ENCODE data around the gene DYNC1H1.
A peak's percentile ranks its signal among the peaks of the same experiment; 100 is the strongest.
"Not testable (repeated sequence)": the region's sequence is repeated elsewhere in the genome, so short reads cannot be mapped to it uniquely, and the experiment has no call there.

Gene DYNC1H1

GRCh38 chr14:101961011-101961721 lies 3.2 kb upstream of the DYNC1H1 start:
- intact Hi-C loops (cut with DNase I) = loop anchor here (5.0 to 10.0 kb wide), 2 partner anchors 199 to 354 kb away; partner anchors contain the start of genes PPP2R5C and ZNF839
- peak; percentile 50 to 96 (median 76) for DNase-seq

- peak in 1 of 10 donors; percentile 69 for DNase-seq
- intact Hi-C loops (cut with DNase I) = loop anchor here (2.0 to 10.0 kb wide), 3 partner anchors 135 to 353 kb away; partner anchors contain the start of genes PPP2R5C and ZNF839
These were observed 2.4 kb upstream of the DYNC1H1 start for GRCh38 chr14:101961746-101962502.

- intact Hi-C loops (cut with DNase I) = loop anchor here (2.0 to 10.0 kb wide), 3 partner anchors 134 to 352 kb away; partner anchors contain the start of genes PPP2R5C and ZNF839
- peak; percentile 46 to 94 (median 72) for DNase-seq
These were observed 1.9 kb upstream of the DYNC1H1 start for GRCh38 chr14:101962503-101962874.

GRCh38 chr14:101963052-101963451 lies 1.3 kb upstream of the DYNC1H1 start:
- peak in 1 of 10 donors; percentile 39 for DNase-seq
- intact Hi-C loops (cut with DNase I) = loop anchor here (2.0 to 10.0 kb wide), 3 partner anchors 134 to 352 kb away; partner anchors contain the start of genes PPP2R5C and ZNF839

GRCh38 chr14:101963656-101964296 lies 597 bp upstream of the DYNC1H1 start:
- intact Hi-C loops (cut with DNase I) = loop anchor here (1.0 to 10.0 kb wide), 4 partner anchors 15 to 351 kb away; partner anchors contain the start of genes PPP2R5C and ZNF839
- peak in 1 of 10 donors; percentile 46 for DNase-seq

GRCh38 chr14:101965181-101965544 lies 790 bp downstream of the DYNC1H1 start:
- peak in 9 of 10 donors; percentile 45 to 94 (median 65) for DNase-seq
- intact Hi-C loops (cut with DNase I) = loop anchor here (10.0 kb wide), 1 partner anchor 350 kb away; the partner anchor contains the start of gene ZNF839

- intact Hi-C loops (cut with DNase I) = loop anchor here (10.0 kb wide), 1 partner anchor 349 kb away; the partner anchor contains the start of gene ZNF839
- no peak for DNase-seq
These were observed 1.7 kb downstream of the DYNC1H1 start for GRCh38 chr14:101965770-101966722.

- intact Hi-C loops (cut with DNase I) = loop anchor here (10.0 kb wide), 1 partner anchor 348 kb away; the partner anchor contains the start of gene ZNF839
- DNase-seq = no peak
These were observed 2.4 kb downstream of the DYNC1H1 start for GRCh38 chr14:101966742-101967141.

GRCh38 chr14:101968186-101968585 lies 3.8 kb downstream of the DYNC1H1 start:
- intact Hi-C loops (cut with DNase I) = loop anchor here (10.0 kb wide), 1 partner anchor 347 kb away; the partner anchor contains the start of gene ZNF839

GRCh38 chr14:101969481-101969880 lies 5.1 kb downstream of the DYNC1H1 start:
- intact Hi-C loops (cut with DNase I) = loop anchor here (10.0 kb wide), 1 partner anchor 345 kb away; the partner anchor contains the start of gene ZNF839
- no peak for DNase-seq

More at GRCh38 chr14:101968186-101968585, 3.8 kb downstream of the DYNC1H1 start:
- peak in 1 of 10 donors; percentile 40 for DNase-seq

GRCh38 chr14:101970830-101971400 lies 6.5 kb downstream of the DYNC1H1 start:
- intact Hi-C loops (cut with DNase I) = no loop called here
- peak in 2 of 10 donors; percentile 45 to 57 for DNase-seq

- intact Hi-C loops (cut with DNase I); DNase-seq: not testable (repeated sequence)
These were observed 7.1 kb downstream of the DYNC1H1 start for GRCh38 chr14:101971458-101971857.

- intact Hi-C loops (cut with DNase I) = no loop called here
- DNase-seq = peak in 9 of 10 donors; percentile 30 to 95 (median 70)
These were observed 7.9 kb downstream of the DYNC1H1 start for GRCh38 chr14:101972126-101972866.

- no peak for DNase-seq
- intact Hi-C loops (cut with DNase I) = no loop called here
These were observed 9.0 kb downstream of the DYNC1H1 start for GRCh38 chr14:101973356-101973755.

- intact Hi-C loops (cut with DNase I) = no loop called here
- DNase-seq = peak in 1 of 10 donors; percentile 81
These were observed 10.9 kb downstream of the DYNC1H1 start for GRCh38 chr14:101975231-101975630.

GRCh38 chr14:101977311-101978071 lies 13.1 kb downstream of the DYNC1H1 start:
- DNase-seq = peak in 1 of 10 donors; percentile 6
- intact Hi-C loops (cut with DNase I) = no loop called here

GRCh38 chr14:101979666-101980065 lies 15.3 kb downstream of the DYNC1H1 start:
- intact Hi-C loops (cut with DNase I) = loop anchor here (10.0 kb wide), 1 partner anchor 55 kb away; no protein-coding TSS in a partner anchor

More at GRCh38 chr14:101979666-101980065, 15.3 kb downstream of the DYNC1H1 start:
- no peak for DNase-seq
